Measurements from ENCODE around the gene CFAP73. TPM values are rescaled to one million over a fixed set of nuclear protein-coding genes. Genes with fewer than 3 reads are reported as not detected.

CFAP73 gene
- polyA plus RNA-seq, 3 donors: 0.14 TPM; not detected in 2

DNA sequence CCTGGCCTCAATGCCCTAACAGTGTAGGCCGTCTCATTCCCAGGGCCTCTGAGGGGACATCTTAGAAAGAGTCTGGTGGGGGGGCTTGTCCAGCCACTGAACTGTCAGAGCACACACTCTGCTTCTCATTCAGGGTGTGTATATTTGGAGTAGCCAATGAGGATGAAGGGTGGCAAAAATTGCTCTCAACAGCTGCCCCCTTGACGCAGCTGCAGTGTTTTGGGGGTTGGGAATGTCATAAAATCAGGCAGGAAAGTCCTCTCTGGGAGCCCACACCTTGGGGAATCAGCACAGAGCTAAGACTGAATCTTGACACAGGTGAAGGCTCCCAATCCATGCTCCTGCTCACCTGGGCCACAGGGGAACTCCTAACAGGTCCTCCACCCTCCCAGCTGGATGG lies 15.5 kb upstream of the CFAP73 start:
- Histone ChIP-seq H3K27ac (ENCODE audit: low read depth in 1 of 2, low read length in 2 of 2) (no peak overlapping the region), H3K9ac (ENCODE audit: insufficient read depth, low read length, poor library complexity, severe bottlenecking) (no peak overlapping the region), H3K9me3 (replicated peaks in 1 of 2; ENCODE audit: control insufficient read depth in 1 of 2, insufficient read depth in 1 of 2, low read length in 2 of 2) (no peaks in the 10 kb centered on the region), H2AFZ (ENCODE audit: insufficient read depth, low read depth, low read length, poor library complexity, severe bottlenecking) (no peak overlapping the region), H3K79me2 (ENCODE audit: insufficient read depth, low read length) (no peaks in the 10 kb centered on the region), H3K4me3 (replicated peaks in 1 of 3; ENCODE audit: low read depth in 2 of 3, low read length in 3 of 3) (no peak overlapping the region), H3K4me2 (replicated peaks; ENCODE audit: extremely low read depth, low read length, poor library complexity, severe bottlenecking) (no peak overlapping the region), H3K27me3 (ENCODE audit: control insufficient read depth in 2 of 2, insufficient read depth in 2 of 2, low read length in 2 of 2) (peaks cover 0 to 25% of the 10 kb centered on the region in 2 donors), H3K4me1 (ENCODE audit: control insufficient read depth in 1 of 2, insufficient read depth in 2 of 2, low read length in 2 of 2) (peaks cover 7 to 11% of the 10 kb centered on the region in 2 donors), H4K20me1 (ENCODE audit: insufficient read depth, low read length) (no peaks in the 10 kb centered on the region), H3K36me3 (replicated peaks in 1 of 2; ENCODE audit: control insufficient read depth in 1 of 2, insufficient read depth in 2 of 2, low read length in 2 of 2) (no peaks in the 10 kb centered on the region)
- 90% methylated on average over 1 of the region's 2 CpGs for WGBS (ENCODE audit: insufficient coverage)
- H3K27ac Mint-ChIP-seq: no peak overlapping the region
- peaks cover 27 to 50% (median 29%) of the 10 kb centered on the region in 3 donors for H3K27me3 Mint-ChIP-seq (ENCODE audit: low read depth in 3 of 3)
- no peak overlapping the region for H3K4me3 Mint-ChIP-seq
- DNase-seq: no peak
- H3K9me3 Mint-ChIP-seq: peaks cover 0 to 6% (median 0%) of the 10 kb centered on the region in 7 donors
- no peaks in the 10 kb centered on the region for H3K36me3 Mint-ChIP-seq
- peaks cover 17% of the 10 kb centered on the region for H3K4me1 Mint-ChIP-seq
- TF ChIP-seq CTCF (IDR thresholded peaks at IDR 0.05): no peak
- intact Hi-C loops (cut with micrococcal nuclease): no loop called here

GRCh38 chr12:113134521-113134951 lies 15.0 kb upstream of the CFAP73 start:
- no peak for TF ChIP-seq CTCF (IDR thresholded peaks at IDR 0.05)
- Mint-ChIP-seq H3K9me3 (peaks cover 0 to 6% (median 0%) of the 10 kb centered on the region in 7 donors), H3K4me3 (no peak overlapping the region), H3K27me3 (ENCODE audit: low read depth in 3 of 3) (peaks cover 26 to 50% (median 27%) of the 10 kb centered on the region in 3 donors), H3K27ac (peak overlapping the region in 2 of 7 donors; percentile 40), H3K36me3 (no peaks in the 10 kb centered on the region), H3K4me1 (peaks cover 16% of the 10 kb centered on the region)
- Histone ChIP-seq H3K4me3 (replicated peaks in 1 of 3; ENCODE audit: low read depth in 2 of 3, low read length in 3 of 3) (no peak overlapping the region), H3K27ac (ENCODE audit: low read depth in 1 of 2, low read length in 2 of 2) (no peak overlapping the region), H3K9me3 (replicated peaks in 1 of 2; ENCODE audit: control insufficient read depth in 1 of 2, insufficient read depth in 1 of 2, low read length in 2 of 2) (no peaks in the 10 kb centered on the region), H3K36me3 (replicated peaks in 1 of 2; ENCODE audit: control insufficient read depth in 1 of 2, insufficient read depth in 2 of 2, low read length in 2 of 2) (no peaks in the 10 kb centered on the region), H4K20me1 (ENCODE audit: insufficient read depth, low read length) (no peaks in the 10 kb centered on the region), H3K79me2 (ENCODE audit: insufficient read depth, low read length) (no peaks in the 10 kb centered on the region), H3K4me1 (ENCODE audit: control insufficient read depth in 1 of 2, insufficient read depth in 2 of 2, low read length in 2 of 2) (peaks cover 7 to 11% of the 10 kb centered on the region in 2 donors), H3K27me3 (ENCODE audit: control insufficient read depth in 2 of 2, insufficient read depth in 2 of 2, low read length in 2 of 2) (peaks cover 0 to 25% of the 10 kb centered on the region in 2 donors), H3K4me2 (replicated peaks; ENCODE audit: extremely low read depth, low read length, poor library complexity, severe bottlenecking) (no peak overlapping the region), H3K9ac (ENCODE audit: insufficient read depth, low read length, poor library complexity, severe bottlenecking) (no peak overlapping the region), H2AFZ (ENCODE audit: insufficient read depth, low read depth, low read length, poor library complexity, severe bottlenecking) (no peak overlapping the region)
- intact Hi-C loops (cut with micrococcal nuclease): no loop called here
- WGBS (ENCODE audit: insufficient coverage): 77% methylated on average over 6 of the region's 6 CpGs
- DNase-seq: no peak

Data from CD14-positive monocyte (primary cell).